AG09319 (cell line): ENCODE data around the gene PRDM10.

Source experiments
- DNase-seq: peaks from one replicate; pipeline ENCODE4 v3.0.0-alpha.2; 2010; ENCODE audit warnings: low read depth; ENCODE audit errors: extremely low read depth
- TF ChIP-seq, protein P1 (sequence below): IDR thresholded peaks from 2 replicates; pipeline ENCODE4 v1.5.1; 2011; ENCODE audit warnings: low read depth, mild to moderate bottlenecking, inconsistent platforms, low read length, moderate library complexity

Gene PRDM10

DNA sequence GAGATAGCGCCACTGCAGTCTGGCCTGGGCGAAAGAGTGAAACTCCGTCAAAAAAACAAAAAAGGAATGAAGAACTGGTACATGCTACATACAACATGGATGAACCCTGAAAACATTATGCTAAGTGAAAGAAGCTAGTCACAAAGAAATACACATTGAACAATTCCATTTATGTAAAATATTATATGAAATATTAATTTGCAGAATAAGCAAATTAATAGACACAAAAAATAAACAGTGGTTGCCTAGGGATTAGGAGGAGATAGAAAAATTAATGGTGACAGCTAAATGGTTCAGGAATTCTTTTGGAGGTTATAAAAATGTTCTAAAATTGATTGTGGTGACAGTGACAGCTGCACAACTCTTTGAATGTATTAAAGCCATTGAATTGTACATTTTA, 14.7 kb downstream of the PRDM10 start:
- TF ChIP-seq, protein P1, sequence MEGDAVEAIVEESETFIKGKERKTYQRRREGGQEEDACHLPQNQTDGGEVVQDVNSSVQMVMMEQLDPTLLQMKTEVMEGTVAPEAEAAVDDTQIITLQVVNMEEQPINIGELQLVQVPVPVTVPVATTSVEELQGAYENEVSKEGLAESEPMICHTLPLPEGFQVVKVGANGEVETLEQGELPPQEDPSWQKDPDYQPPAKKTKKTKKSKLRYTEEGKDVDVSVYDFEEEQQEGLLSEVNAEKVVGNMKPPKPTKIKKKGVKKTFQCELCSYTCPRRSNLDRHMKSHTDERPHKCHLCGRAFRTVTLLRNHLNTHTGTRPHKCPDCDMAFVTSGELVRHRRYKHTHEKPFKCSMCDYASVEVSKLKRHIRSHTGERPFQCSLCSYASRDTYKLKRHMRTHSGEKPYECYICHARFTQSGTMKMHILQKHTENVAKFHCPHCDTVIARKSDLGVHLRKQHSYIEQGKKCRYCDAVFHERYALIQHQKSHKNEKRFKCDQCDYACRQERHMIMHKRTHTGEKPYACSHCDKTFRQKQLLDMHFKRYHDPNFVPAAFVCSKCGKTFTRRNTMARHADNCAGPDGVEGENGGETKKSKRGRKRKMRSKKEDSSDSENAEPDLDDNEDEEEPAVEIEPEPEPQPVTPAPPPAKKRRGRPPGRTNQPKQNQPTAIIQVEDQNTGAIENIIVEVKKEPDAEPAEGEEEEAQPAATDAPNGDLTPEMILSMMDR, result no peak
- no peak for DNase-seq

DNA sequence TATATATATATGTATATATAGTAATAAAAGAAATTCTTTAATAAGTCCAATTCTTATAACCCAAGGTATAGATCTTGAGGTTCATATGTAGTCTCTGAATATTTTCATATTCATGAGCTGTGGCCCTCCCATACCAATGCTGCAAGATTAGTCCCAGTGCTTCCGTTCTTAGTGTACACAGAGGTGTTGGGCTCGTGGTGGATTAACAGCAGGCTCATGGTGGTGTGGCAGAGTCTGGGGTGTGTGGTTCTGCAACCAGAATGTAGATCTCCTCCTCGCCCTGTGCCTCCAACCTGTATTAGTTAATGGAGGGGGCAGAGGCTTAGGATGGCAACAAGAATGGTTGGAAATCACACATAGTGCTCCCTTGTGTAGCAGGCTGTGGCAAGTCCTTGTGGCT, 16.8 kb downstream of the PRDM10 start:
- TF ChIP-seq, protein P1, result no peak
- DNase-seq, result no peak

DNA sequence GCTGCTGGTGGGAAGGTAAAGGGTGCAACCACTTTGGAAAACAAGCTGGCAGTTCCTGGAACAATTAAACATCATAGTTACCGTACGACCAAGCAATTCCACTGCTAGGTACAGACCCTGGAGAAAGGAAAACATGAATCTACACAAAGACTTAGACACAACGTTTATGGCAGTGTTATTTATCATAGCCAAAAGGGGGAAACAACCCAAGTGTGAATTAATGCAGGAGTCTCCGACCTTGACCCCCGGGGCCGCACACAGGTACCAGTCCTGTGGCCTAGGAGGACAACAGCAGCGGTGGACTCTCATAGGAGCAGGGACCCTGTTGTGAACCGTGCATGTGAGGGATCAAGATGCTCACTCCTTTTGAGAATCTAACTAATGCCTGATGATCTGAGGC, 22.5 kb downstream of the PRDM10 start:
- TF ChIP-seq, protein P1, result no peak
- no peak for DNase-seq

DNA sequence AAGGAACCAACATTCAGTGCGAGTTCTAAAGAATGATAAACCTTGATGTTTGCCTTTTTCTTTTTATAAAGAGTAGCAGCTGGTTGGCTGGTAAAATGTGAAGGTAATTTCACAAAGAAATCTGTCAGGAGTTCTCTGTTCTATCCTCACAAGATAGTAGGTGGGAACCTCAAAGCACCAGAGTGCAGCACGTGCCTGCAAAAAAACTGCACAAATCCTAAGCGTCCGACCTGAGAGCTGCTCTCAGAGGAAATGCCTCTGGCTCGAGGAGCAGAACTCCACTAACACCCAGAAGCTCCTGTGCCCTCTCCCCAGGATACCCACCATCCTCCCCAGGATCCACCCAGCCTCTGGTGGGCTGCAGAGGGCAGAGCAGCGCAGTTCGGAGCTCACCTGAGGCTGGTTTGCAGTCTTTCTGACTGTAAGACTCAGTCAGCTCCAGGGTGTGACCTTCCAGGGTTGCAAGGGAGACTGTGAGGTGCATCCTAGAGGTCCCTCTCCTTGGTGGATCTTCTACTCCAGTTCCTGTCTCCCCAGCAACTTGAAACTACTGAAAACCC, 23.5 kb downstream of the PRDM10 start:
- TF ChIP-seq, protein P1, result no peak
- no peak for DNase-seq

DNA sequence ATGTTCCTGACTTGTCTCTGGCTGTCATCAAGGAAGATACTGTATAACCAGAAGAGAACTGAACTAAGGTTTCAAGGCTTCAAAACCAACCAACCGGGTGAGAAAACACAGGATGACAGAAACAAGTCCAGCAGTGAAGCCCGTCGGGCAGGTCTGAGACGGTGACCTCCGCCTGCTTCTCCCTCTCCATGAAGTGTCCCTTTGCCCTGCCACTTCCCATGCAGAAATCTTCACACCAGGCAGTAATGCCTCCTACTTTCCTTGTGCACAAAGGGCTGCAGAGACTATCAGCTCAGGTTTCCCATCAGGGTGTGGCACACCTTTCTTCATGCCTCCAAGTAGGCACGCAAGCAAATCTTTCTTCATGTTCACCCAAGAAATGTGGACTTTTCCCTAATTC, 24.2 kb downstream of the PRDM10 start:
- no peak for DNase-seq
- TF ChIP-seq, protein P1, result no peak

DNA sequence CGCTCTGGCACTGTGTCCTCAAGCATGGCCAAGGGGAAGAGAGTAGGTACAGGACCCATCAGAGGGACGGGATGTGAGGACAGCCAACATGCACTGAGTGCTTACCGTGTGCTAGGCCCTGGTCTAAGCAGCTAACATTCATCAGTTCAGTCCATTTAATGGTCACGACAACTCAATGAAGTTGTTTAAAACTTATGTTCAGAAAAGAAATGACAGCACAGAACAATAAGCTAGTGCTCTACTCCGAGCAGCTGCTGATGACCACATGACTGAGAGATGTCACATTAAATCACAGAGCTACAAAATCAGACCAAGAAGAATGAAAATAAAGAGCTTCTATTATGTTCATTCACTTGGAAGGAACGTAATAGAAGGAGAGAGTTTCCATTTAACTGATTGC, 26.3 kb downstream of the PRDM10 start:
- TF ChIP-seq, protein P1, result no peak
- DNase-seq, result no peak

DNA sequence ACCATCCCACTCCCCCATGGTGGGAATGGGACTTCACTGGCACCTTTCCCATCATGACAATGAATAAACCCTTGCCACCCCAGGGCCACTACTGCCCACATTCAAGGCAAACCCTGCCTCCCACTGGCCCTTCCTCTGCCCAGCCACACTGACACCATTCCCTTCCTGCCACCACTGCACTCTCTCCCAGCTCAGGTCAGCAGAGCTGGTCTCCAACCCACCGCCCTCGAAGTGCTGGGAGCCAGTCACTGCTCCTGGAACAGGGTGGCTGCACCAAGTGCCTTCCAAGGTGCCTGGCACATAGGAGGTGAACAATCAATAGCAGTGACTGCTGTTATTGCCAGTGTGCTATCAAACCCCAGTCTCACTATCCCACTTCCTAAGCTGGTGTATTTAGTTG, 27.1 kb downstream of the PRDM10 start:
- no peak for DNase-seq
- TF ChIP-seq, protein P1, result no peak
